Spleen (tissue), 7 donors: ENCODE measurements around the gene PCNX4.

Source experiments
- POLR2A ChIP-seq, 3 donors: fragments of 450-650 bp; IDR thresholded peaks; one replicate each; pipeline ENCODE4 v1.5.1; 2017; ENCODE audit warnings: antibody characterized with exemption in 3 of 3, mild to moderate bottlenecking in 1 of 3
- POLR2AphosphoS5 ChIP-seq, 3 donors: sonication (generic); formaldehyde crosslinking; IDR thresholded peaks; one replicate each; pipeline ENCODE4 v1.5.1; 2017; ENCODE audit warnings: antibody characterized with exemption in 3 of 3
- TF ChIP-seq, protein P1 (sequence below), 11 experiments: fragments of 200-600 bp in 7 of 11; fragments of 450-650 bp in 4 of 11; sonication (generic) in 4 of 11; IDR thresholded peaks in 8 of 11; conservative IDR thresholded peaks in 3 of 11; 1 replicate in 7 of 11; 2 replicates in 4 of 11; pipeline versions ENCODE4 v1.4.0 to v1.8.0; 2016 to 2021; ENCODE audit warnings: antibody characterized with exemption in 11 of 11, inconsistent platforms in 4 of 11, mild to moderate bottlenecking in 1 of 11
- donor health status: DM: no; HTN: no; CAD: no; lungs with moderate emphysema.
- donor health status: DM: no; HTN: no; CAD: no.
- donor health status: DM: no; HTN: no; CAD: no.

DNA sequence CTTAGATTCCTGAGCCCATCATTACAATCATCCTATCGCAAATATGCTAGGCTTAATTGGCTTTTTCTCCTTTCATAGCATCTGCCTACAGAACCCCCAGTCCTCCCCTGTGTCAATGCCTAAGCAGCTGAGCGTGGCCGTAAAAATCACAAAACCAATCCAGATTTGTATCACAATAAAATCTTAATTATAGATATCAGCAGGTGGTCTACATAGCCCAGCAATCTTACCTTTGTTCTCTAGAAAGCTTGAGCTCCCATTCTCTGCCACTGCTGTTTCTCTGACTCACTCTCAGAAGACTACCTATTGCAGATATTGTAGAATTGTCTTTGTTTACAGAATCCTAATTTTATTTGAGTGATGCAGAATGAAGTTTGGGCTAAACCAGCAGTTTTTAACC, 119.4 kb downstream of the PCNX4 start:
- TF ChIP-seq, protein P1, sequence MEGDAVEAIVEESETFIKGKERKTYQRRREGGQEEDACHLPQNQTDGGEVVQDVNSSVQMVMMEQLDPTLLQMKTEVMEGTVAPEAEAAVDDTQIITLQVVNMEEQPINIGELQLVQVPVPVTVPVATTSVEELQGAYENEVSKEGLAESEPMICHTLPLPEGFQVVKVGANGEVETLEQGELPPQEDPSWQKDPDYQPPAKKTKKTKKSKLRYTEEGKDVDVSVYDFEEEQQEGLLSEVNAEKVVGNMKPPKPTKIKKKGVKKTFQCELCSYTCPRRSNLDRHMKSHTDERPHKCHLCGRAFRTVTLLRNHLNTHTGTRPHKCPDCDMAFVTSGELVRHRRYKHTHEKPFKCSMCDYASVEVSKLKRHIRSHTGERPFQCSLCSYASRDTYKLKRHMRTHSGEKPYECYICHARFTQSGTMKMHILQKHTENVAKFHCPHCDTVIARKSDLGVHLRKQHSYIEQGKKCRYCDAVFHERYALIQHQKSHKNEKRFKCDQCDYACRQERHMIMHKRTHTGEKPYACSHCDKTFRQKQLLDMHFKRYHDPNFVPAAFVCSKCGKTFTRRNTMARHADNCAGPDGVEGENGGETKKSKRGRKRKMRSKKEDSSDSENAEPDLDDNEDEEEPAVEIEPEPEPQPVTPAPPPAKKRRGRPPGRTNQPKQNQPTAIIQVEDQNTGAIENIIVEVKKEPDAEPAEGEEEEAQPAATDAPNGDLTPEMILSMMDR (IDR thresholded peaks at IDR 0.05 in 8 of 11, conservative IDR thresholded peaks at IDR 0.05 in 3 of 11) = no peak
- TF ChIP-seq POLR2A (IDR thresholded peaks at IDR 0.05) = no peak
- TF ChIP-seq POLR2AphosphoS5 (IDR thresholded peaks at IDR 0.05) = no peak
